IPS-11a (cell line): Measurements from ENCODE around the gene CATSPERB.
A peak's percentile ranks its signal among the peaks of the same experiment; 100 is the strongest.
"Not testable (repeated sequence)": the region's sequence is repeated elsewhere in the genome, so short reads cannot be mapped to it uniquely, and the experiment has no call there.

Experiments used
- H3K4me3 ChIP-seq: one replicate; pipeline ENCODE4 v1.5.1; 2013; ENCODE audit warnings: low read depth, low read length, control low read depth

Gene CATSPERB

GRCh38 chr14:91580876-91581577, 150.9 kb downstream of the CATSPERB start:
- no peak overlapping the region for H3K4me3 ChIP-seq

- no peak overlapping the region for H3K4me3 ChIP-seq
Measured at GRCh38 chr14:91577632-91578233, 154.2 kb downstream of the CATSPERB start.

- no peak overlapping the region for H3K4me3 ChIP-seq
Measured at GRCh38 chr14:91575469-91576208, 156.2 kb downstream of the CATSPERB start.

GRCh38 chr14:91573894-91574837, 157.7 kb downstream of the CATSPERB start:
- H3K4me3 ChIP-seq: peak overlapping the region; percentile 51

- peak overlapping the region; percentile 51 for H3K4me3 ChIP-seq
Measured at GRCh38 chr14:91573528-91573893, 158.4 kb downstream of the CATSPERB start.

- H3K4me3 ChIP-seq: no peak overlapping the region
Measured at GRCh38 chr14:91570021-91570420, 161.9 kb downstream of the CATSPERB start.

- no peak overlapping the region for H3K4me3 ChIP-seq
Measured at GRCh38 chr14:91569301-91569700, 162.6 kb downstream of the CATSPERB start.

GRCh38 chr14:91568626-91569025, 163.3 kb downstream of the CATSPERB start:
- H3K4me3 ChIP-seq: no peak overlapping the region

- H3K4me3 ChIP-seq: not testable (repeated sequence)
Measured at GRCh38 chr14:91567827-91568226, 164.1 kb downstream of the CATSPERB start.

- H3K4me3 ChIP-seq: no peak overlapping the region
Measured at GRCh38 chr14:91555531-91555930, 176.4 kb downstream of the CATSPERB start.

- H3K4me3 ChIP-seq: no peak overlapping the region
Measured at GRCh38 chr14:91554535-91555332, 177.2 kb downstream of the CATSPERB start.

GRCh38 chr14:91548108-91548507, 183.8 kb downstream of the CATSPERB start:
- no peak overlapping the region for H3K4me3 ChIP-seq

- no peak overlapping the region for H3K4me3 ChIP-seq
Measured at GRCh38 chr14:91545946-91546716, 185.8 kb downstream of the CATSPERB start.

GRCh38 chr14:91545204-91545603, 186.7 kb downstream of the CATSPERB start:
- H3K4me3 ChIP-seq: no peak overlapping the region

- H3K4me3 ChIP-seq: no peak overlapping the region
Measured at GRCh38 chr14:91536327-91536726, 195.6 kb downstream of the CATSPERB start.

- not testable (repeated sequence) for H3K4me3 ChIP-seq
Measured at GRCh38 chr14:91534059-91534458, 197.8 kb downstream of the CATSPERB start.

GRCh38 chr14:91533623-91534022, 198.3 kb downstream of the CATSPERB start:
- no peak overlapping the region for H3K4me3 ChIP-seq
